Measurements from ENCODE around the gene APOF. TPM values are rescaled to one million over a fixed set of nuclear protein-coding genes. Genes with fewer than 3 reads are reported as not detected.
A peak's percentile ranks its signal among the peaks of the same experiment; 100 is the strongest.

The APOF gene
- total RNA-seq, 1 experiment from 2014 or later = not detected

GRCh38 chr12:56337753-56338251, 24.9 kb downstream of the APOF start:
- Histone ChIP-seq H3K9me3 (ENCODE audit: control insufficient read depth, low read depth, low read length) (no peaks in the 10 kb centered on the region), H3K79me2 (ENCODE audit: insufficient read depth, low read length) (no peaks in the 10 kb centered on the region), H4K8ac (replicated peaks; ENCODE audit: insufficient read length, low read depth, low read length) (no peak overlapping the region), H2BK12ac (ENCODE audit: insufficient read length, low read depth, low read length) (no peak overlapping the region), H3K27ac (ENCODE audit: insufficient read length, low read depth, low read length) (no peak overlapping the region), H2BK15ac (ENCODE audit: low read depth, low read length) (no peak overlapping the region), H2AFZ (ENCODE audit: low read length) (no peak overlapping the region), H3K56ac (ENCODE audit: insufficient read length, low read depth, low read length) (no peak overlapping the region), H4K91ac (ENCODE audit: insufficient read length, low read depth, low read length) (no peak overlapping the region), H3K9ac (ENCODE audit: extremely low read depth, insufficient read length, low read length) (no peak overlapping the region), H3K4me2 (ENCODE audit: insufficient read depth, insufficient read length, low read length) (peak overlapping the region; percentile 52), H3K4ac (ENCODE audit: low read depth, low read length) (no peak overlapping the region), H4K5ac (ENCODE audit: insufficient read length, low read depth, low read length) (no peak overlapping the region), H2BK5ac (ENCODE audit: insufficient read length, low read length) (no peak overlapping the region), H3K4me1 (ENCODE audit: insufficient read depth, low read length) (peaks cover 21% of the 10 kb centered on the region), H3K18ac (ENCODE audit: insufficient read length, low read depth, low read length) (no peak overlapping the region), H2AK5ac (ENCODE audit: insufficient read length, low read length) (no peak overlapping the region), H3K23ac (ENCODE audit: insufficient read length, low read depth, low read length) (no peak overlapping the region), H3K23me2 (ENCODE audit: insufficient read length, low read depth, low read length, poor library complexity, severe bottlenecking) (peaks cover 9% of the 10 kb centered on the region), H4K20me1 (ENCODE audit: control insufficient read depth, insufficient read depth, insufficient read length) (no peaks in the 10 kb centered on the region), H3K79me1 (ENCODE audit: insufficient read depth, low read depth, low read length, poor library complexity, severe bottlenecking) (no peaks in the 10 kb centered on the region), H2BK20ac (ENCODE audit: low read depth, low read length, poor library complexity, severe bottlenecking) (no peak overlapping the region), H2BK120ac (ENCODE audit: low read depth, low read length, poor library complexity, severe bottlenecking) (no peak overlapping the region), H3K14ac (ENCODE audit: insufficient read depth, low read length) (no peak overlapping the region; the same call in 1 of the 2 replicates), H3K27me3 (ENCODE audit: insufficient read depth, low read length) (no peaks in the 10 kb centered on the region), H3T11ph (ENCODE audit: low read length) (no peak overlapping the region)
- H3K27ac Mint-ChIP-seq = peak overlapping the region in 2 of 3 experiments; percentile 65 to 79; a peak in 4 of 7 replicates
- peaks cover 11% of the 10 kb centered on the region for H3K27me3 Mint-ChIP-seq (ENCODE audit: low read depth)
- peak overlapping the region; percentile 4 to 20; a peak in 2 of 5 replicates for H3K4me3 Mint-ChIP-seq
- no peaks in the 10 kb centered on the region for H3K9me3 Mint-ChIP-seq
- H3K4me1 Mint-ChIP-seq = peaks cover 40 to 43% of the 10 kb centered on the region in 2 experiments
- WGBS (ENCODE audit: extremely low coverage, insufficient read length, low lambda C conversion rate) = no CpG with 5 or more reads among the region's 8 CpGs
- H3K36me3 Mint-ChIP-seq (ENCODE audit: insufficient read depth in 1 of 3, low read depth in 3 of 3) = peaks cover 0 to 11% (median 4%) of the 10 kb centered on the region in 3 experiments; a peak in 3 of 7 replicates
- no peak for TF ChIP-seq CTCF (conservative IDR thresholded peaks at IDR 0.05)
- no peak for DNase-seq
